HG02610 (cell line): Measurements from ENCODE around the gene LPAR6.

Experiments used
- ATAC-seq: cut with Tn5 transposase; IDR thresholded peaks from one replicate; pipeline ENCODE4 v1.9.1; 2021; ENCODE audit warnings: mild to moderate bottlenecking, moderate library complexity; ENCODE audit not compliant: unreplicated experiment

LPAR6 gene

DNA sequence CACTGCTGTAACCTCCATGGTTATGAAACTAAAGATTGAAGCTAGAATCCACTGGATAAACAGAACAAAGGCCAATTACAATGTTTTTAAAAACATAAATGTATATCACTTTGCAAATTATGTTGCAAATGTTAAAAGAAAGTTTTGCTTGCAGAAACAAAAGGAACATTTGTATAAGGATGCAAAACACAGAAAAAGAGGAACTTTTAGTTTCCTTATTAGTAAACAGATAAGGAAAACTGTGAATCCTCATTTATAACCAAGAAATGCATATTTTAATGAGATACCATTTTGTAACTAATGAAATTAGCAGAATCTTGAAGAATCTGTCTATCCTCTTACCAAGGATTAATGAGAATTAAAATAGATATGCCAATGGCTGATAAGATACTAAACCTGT is 32.3 kb downstream of the LPAR6 start:
- ATAC-seq = no peak

- ATAC-seq = peak; percentile 72
These were observed 35.1 kb downstream of the LPAR6 start for GRCh38 chr13:48377857-48378256.

DNA sequence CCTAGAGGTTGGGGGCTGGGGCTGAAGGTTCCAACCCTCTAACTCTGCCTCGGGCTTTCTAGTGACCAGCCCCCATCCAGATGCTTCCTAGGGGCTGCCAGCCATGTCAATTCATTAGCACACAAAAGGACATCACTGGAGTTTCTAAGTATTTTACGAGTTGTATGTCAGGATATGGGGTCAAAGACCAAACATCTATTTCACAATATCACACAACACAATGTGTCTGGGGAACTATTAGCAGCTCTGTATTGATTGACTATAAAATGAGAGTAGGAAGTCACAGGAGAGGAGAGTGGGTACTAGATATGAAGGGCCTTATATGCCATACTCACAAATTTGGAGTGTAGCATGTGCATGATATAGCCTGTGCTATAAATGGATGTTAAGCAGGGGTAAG is 42.1 kb downstream of the LPAR6 start:
- ATAC-seq = no peak

- no peak for ATAC-seq
These were observed 42.9 kb downstream of the LPAR6 start for GRCh38 chr13:48369988-48370387.
